Natural killer cell (primary cell): ENCODE data around the gene PACRG. TPM values are rescaled to one million over a fixed set of nuclear protein-coding genes. Genes with fewer than 3 reads are reported as not detected.

ENCODE experiments used
- ATAC-seq, 3 donors: fragments of 150-1000 bp in 2 of 3; fragments of 200-7000 bp in 1 of 3; cut with Tn5 transposase; 1 replicate in 1 of 3; 2 replicates in 2 of 3; pipeline ENCODE4 v1.10.0; 2021; ENCODE audit warnings: mild to moderate bottlenecking in 2 of 3, moderate library complexity in 2 of 3
- DNase-seq, 2 donors: peaks; one replicate each; pipeline versions ENCODE4 v3.0.0 to v3.0.0-alpha.2; 2013 to 2021; ENCODE audit warnings: mixed read lengths in 1 of 2
- H3K27ac ChIP-seq: one replicate; pipeline ENCODE4 v1.5.1; 2013; ENCODE audit warnings: mild to moderate bottlenecking, low read length
- H3K27me3 ChIP-seq: one replicate; pipeline ENCODE4 v1.6.1; 2013; ENCODE audit warnings: low read length; ENCODE audit not compliant: control insufficient read depth, insufficient read depth
- H3K36me3 ChIP-seq: one replicate; pipeline ENCODE4 v1.6.1; 2013; ENCODE audit warnings: low read length; ENCODE audit not compliant: control insufficient read depth, insufficient read depth
- H3K4me1 ChIP-seq: one replicate; pipeline ENCODE4 v1.6.1; 2013; ENCODE audit warnings: low read length; ENCODE audit not compliant: control insufficient read depth, insufficient read depth
- H3K4me3 ChIP-seq: one replicate; pipeline ENCODE4 v1.5.1; 2013; ENCODE audit warnings: low read length
- H3K9me3 ChIP-seq: one replicate; pipeline ENCODE4 v1.6.1; 2013; ENCODE audit warnings: low read length; ENCODE audit not compliant: control insufficient read depth, insufficient read depth
- H3K27ac Mint-ChIP-seq, 2 donors: one replicate each; pipeline ENCODE4 v1.8.0; 2022; ENCODE audit warnings: mild to moderate bottlenecking in 2 of 2, mixed read lengths in 2 of 2, moderate library complexity in 1 of 2
- H3K27me3 Mint-ChIP-seq, 2 donors: one replicate each; pipeline ENCODE4 v1.8.0; 2022; ENCODE audit warnings: low read depth in 2 of 2, mixed read lengths in 2 of 2
- H3K36me3 Mint-ChIP-seq: one replicate; pipeline ENCODE4 v1.8.0; 2022; ENCODE audit warnings: mixed read lengths
- H3K4me1 Mint-ChIP-seq, 2 donors: one replicate each; pipeline ENCODE4 v1.8.0; 2022; ENCODE audit warnings: mixed read lengths in 2 of 2
- H3K4me3 Mint-ChIP-seq: one replicate; pipeline ENCODE4 v1.8.0; 2022; ENCODE audit warnings: mild to moderate bottlenecking, moderate library complexity, mixed read lengths
- H3K9me3 Mint-ChIP-seq, 2 donors: one replicate each; pipeline ENCODE4 v1.8.0; 2022; ENCODE audit warnings: mixed read lengths in 2 of 2
- WGBS: methylation state at CpG from one replicate; pipeline ENCODE4 v1.1.7; 2013; ENCODE audit warnings: missing lambda C conversion rate; ENCODE audit not compliant: insufficient coverage; 5-methylcytosine and 5-hydroxymethylcytosine counted together
- intact Hi-C: fragments of 100-400 bp; cut with micrococcal nuclease; formaldehyde crosslinking; loops from one replicate; pipeline ENCODE4 v1.14.2; 2022
- total RNA-seq, 4 donors: library from RNA; stranded (reverse); fragments of 120-200 nt in 1 of 4; gene quantifications; one replicate each; pipeline versions ENCODE4 v1.2.3 to v1.2.4, GENCODE V29; 2013 to 2022
- TF ChIP-seq, protein P1 (sequence below): fragments of 200-600 bp; IDR thresholded peaks from one replicate; pipeline ENCODE4 v1.8.0; 2022; ENCODE audit warnings: antibody characterized with exemption

PACRG gene
- total RNA-seq, 3 donors from 2014 or later (not counting 1 experiment from before 2014, with no cell fraction given), result 0.52 TPM; not detected in 2

DNA sequence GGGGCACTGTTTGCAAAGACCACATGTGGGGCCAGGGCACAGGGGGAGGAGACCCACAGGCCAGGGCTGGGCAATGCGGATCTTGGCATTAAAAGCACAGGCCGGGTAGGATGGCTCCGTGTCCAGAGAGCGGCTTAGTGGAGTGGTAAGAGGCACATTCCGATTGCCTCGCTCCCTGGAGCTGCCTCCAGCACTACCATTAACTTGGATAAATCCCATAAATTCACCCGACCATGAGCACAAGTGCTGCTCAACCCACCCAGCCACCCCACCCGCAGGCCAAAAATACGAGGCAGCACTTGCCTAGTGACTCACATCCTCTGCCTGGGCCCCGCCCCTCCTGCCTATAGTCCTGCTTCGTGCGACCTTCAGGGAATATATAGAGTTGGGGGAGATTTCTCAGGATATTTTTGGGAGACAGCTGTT lies 619.3 kb downstream of the PACRG start:
- H3K9me3 Mint-ChIP-seq, result no peaks in the 10 kb centered on the region
- H3K4me3 ChIP-seq, result no peak overlapping the region
- H3K27me3 Mint-ChIP-seq, result no peaks in the 10 kb centered on the region
- no peaks in the 10 kb centered on the region for H3K9me3 ChIP-seq
- intact Hi-C loops, result no loop called here
- H3K27ac ChIP-seq, result no peak overlapping the region
- DNase-seq, result no peak
- no peaks in the 10 kb centered on the region for H3K36me3 ChIP-seq
- WGBS, result 95% methylated on average over 12 of the region's 12 CpGs
- no peak overlapping the region for H3K4me3 Mint-ChIP-seq
- H3K36me3 Mint-ChIP-seq, result no peaks in the 10 kb centered on the region
- H3K4me1 ChIP-seq, result no peaks in the 10 kb centered on the region
- no peaks in the 10 kb centered on the region for H3K4me1 Mint-ChIP-seq
- no peak overlapping the region for H3K27ac Mint-ChIP-seq
- TF ChIP-seq, protein P1, sequence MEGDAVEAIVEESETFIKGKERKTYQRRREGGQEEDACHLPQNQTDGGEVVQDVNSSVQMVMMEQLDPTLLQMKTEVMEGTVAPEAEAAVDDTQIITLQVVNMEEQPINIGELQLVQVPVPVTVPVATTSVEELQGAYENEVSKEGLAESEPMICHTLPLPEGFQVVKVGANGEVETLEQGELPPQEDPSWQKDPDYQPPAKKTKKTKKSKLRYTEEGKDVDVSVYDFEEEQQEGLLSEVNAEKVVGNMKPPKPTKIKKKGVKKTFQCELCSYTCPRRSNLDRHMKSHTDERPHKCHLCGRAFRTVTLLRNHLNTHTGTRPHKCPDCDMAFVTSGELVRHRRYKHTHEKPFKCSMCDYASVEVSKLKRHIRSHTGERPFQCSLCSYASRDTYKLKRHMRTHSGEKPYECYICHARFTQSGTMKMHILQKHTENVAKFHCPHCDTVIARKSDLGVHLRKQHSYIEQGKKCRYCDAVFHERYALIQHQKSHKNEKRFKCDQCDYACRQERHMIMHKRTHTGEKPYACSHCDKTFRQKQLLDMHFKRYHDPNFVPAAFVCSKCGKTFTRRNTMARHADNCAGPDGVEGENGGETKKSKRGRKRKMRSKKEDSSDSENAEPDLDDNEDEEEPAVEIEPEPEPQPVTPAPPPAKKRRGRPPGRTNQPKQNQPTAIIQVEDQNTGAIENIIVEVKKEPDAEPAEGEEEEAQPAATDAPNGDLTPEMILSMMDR, result no peak
- no peak for ATAC-seq
- no peaks in the 10 kb centered on the region for H3K27me3 ChIP-seq

DNA sequence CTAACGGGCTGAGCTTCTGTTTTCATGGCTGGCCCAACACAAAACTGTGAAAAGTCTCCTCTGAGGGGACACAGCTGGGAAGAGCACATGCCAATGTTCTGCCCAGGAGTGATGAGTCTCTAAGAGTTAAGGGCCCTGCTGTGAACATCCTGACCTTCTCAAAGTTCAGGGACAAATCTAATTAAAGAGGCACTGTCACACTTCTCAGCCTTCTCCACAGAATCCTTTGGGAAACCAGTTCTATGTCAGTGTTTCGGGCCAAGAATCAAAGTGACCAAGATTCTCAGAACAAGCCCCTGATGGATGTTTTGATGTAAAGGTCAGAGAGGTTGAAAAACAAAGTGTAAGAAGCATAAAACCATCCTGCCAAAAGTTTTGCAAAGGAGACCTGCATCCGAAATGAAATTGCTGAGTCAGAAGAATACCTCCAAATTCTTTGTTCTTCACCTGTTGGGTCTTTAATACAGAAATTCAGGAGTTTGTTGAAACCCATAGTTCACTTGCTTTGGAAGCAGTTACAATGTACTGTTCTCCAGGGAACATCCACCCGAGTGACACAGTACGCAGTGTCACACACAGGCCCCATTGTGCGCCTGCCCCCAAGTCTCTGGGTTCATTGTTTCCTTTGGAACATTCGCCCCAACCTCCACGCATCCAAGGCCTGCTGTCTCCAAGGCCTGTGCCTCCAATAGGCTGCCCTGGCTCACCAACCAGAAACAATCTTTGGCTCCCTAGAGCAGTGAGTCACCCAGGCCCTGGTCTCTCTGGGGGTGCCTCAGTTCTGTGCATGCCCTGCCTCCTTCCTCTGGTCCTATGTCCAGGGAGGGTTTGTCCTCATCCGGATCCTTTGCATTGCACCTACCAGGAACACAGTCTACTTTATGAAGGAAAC lies 621.3 kb downstream of the PACRG start:
- Mint-ChIP-seq H3K4me3 (no peak overlapping the region), H3K27ac (no peak overlapping the region), H3K9me3 (no peaks in the 10 kb centered on the region), H3K27me3 (no peaks in the 10 kb centered on the region), H3K4me1 (no peaks in the 10 kb centered on the region), H3K36me3 (no peaks in the 10 kb centered on the region)
- Histone ChIP-seq H3K36me3 (no peaks in the 10 kb centered on the region), H3K9me3 (no peaks in the 10 kb centered on the region), H3K27ac (no peak overlapping the region), H3K4me1 (no peaks in the 10 kb centered on the region), H3K27me3 (no peaks in the 10 kb centered on the region), H3K4me3 (no peak overlapping the region)
- ATAC-seq (peak in 1 of 3 donors; percentile 16), DNase-seq (no peak)
- intact Hi-C loops, result no loop called here
- 82% methylated on average over 9 of the region's 9 CpGs for WGBS
- TF ChIP-seq, protein P1, result no peak

DNA sequence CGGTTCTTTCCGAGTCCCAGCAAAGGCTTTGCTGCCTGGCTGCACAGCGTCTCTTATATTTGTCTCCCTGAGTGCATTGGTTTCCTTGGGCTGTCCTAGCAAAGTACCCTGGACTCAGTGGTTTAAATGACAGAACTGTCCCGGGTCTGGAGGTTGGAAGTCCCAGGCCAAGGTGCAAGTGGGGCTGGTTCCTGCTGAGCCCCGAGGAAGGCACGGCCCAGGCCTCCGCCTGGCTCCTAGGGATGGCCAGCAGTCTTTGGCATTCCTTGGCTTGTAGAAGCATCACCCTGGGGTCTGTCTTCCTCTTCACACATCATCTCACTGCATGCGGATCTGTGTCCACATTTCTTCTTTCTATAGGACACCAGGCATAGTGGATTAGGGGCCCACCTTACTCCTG lies 621.9 kb downstream of the PACRG start:
- H3K4me1 ChIP-seq, result no peaks in the 10 kb centered on the region
- intact Hi-C loops, result no loop called here
- Mint-ChIP-seq H3K4me1 (no peaks in the 10 kb centered on the region), H3K27ac (no peak overlapping the region), H3K36me3 (no peaks in the 10 kb centered on the region), H3K27me3 (no peaks in the 10 kb centered on the region), H3K4me3 (no peak overlapping the region), H3K9me3 (no peaks in the 10 kb centered on the region)
- no peak for DNase-seq
- WGBS, result 91% methylated on average over 8 of the region's 8 CpGs
- no peak overlapping the region for H3K27ac ChIP-seq
- H3K4me3 ChIP-seq, result no peak overlapping the region
- H3K27me3 ChIP-seq, result no peaks in the 10 kb centered on the region
- no peak for ATAC-seq
- H3K36me3 ChIP-seq, result no peaks in the 10 kb centered on the region
- no peaks in the 10 kb centered on the region for H3K9me3 ChIP-seq
- TF ChIP-seq, protein P1, result no peak
